EH (cell line): Measurements from ENCODE around the gene UBE3A.
A peak's percentile ranks its signal among the peaks of the same experiment; 100 is the strongest.
"Not testable (repeated sequence)": the region's sequence is repeated elsewhere in the genome, so short reads cannot be mapped to it uniquely, and the experiment has no call there.

Experiments used
- DNase-seq: peaks from one replicate; pipeline ENCODE4 v3.0.0-alpha.2; 2015; ENCODE audit warnings: low read depth

UBE3A gene

GRCh38 chr15:25437777-25438600 is 835 bp downstream of the UBE3A start:
- peak; percentile 58 for DNase-seq

GRCh38 chr15:25436707-25437106 is 2.1 kb downstream of the UBE3A start:
- DNase-seq, result no peak

- peak; percentile 24 for DNase-seq
Measured at GRCh38 chr15:25435474-25436243, 3.2 kb downstream of the UBE3A start.

GRCh38 chr15:25433118-25433865 is 5.5 kb downstream of the UBE3A start:
- peak; percentile 44 for DNase-seq

GRCh38 chr15:25431836-25432561 is 6.8 kb downstream of the UBE3A start:
- no peak for DNase-seq

GRCh38 chr15:25427861-25428260 is 11.0 kb downstream of the UBE3A start:
- DNase-seq, result no peak

- peak; percentile 5 for DNase-seq
Measured at GRCh38 chr15:25426896-25427610, 11.8 kb downstream of the UBE3A start.

GRCh38 chr15:25424073-25424472 is 14.8 kb downstream of the UBE3A start:
- no peak for DNase-seq

- peak; percentile 50 for DNase-seq
Measured at GRCh38 chr15:25422021-25422420, 16.8 kb downstream of the UBE3A start.

- no peak for DNase-seq
Measured at GRCh38 chr15:25418202-25418601, 20.6 kb downstream of the UBE3A start.

GRCh38 chr15:25417604-25418003 is 21.2 kb downstream of the UBE3A start:
- DNase-seq, result no peak

- DNase-seq, result no peak
Measured at GRCh38 chr15:25416693-25417092, 22.1 kb downstream of the UBE3A start.

GRCh38 chr15:25415707-25416106 is 23.1 kb downstream of the UBE3A start:
- no peak for DNase-seq

GRCh38 chr15:25415217-25415616 is 23.6 kb downstream of the UBE3A start:
- DNase-seq, result no peak

GRCh38 chr15:25410649-25411048 is 28.2 kb downstream of the UBE3A start:
- DNase-seq, result peak; percentile 35

GRCh38 chr15:25409731-25410130 is 29.1 kb downstream of the UBE3A start:
- DNase-seq, result not testable (repeated sequence)

- DNase-seq, result no peak
Measured at GRCh38 chr15:25408929-25409328, 29.9 kb downstream of the UBE3A start.

GRCh38 chr15:25408428-25408827 is 30.4 kb downstream of the UBE3A start:
- no peak for DNase-seq

- DNase-seq, result no peak
Measured at GRCh38 chr15:25407950-25408349, 30.9 kb downstream of the UBE3A start.

GRCh38 chr15:25406846-25407245 is 32.0 kb downstream of the UBE3A start:
- DNase-seq, result no peak

- DNase-seq, result no peak
Measured at GRCh38 chr15:25406261-25406660, 32.6 kb downstream of the UBE3A start.
